ENCODE data around the gene ST7L. TPM values are rescaled to one million over a fixed set of nuclear protein-coding genes. Genes with fewer than 3 reads are reported as not detected.

Gene ST7L
- total RNA-seq, 2 donors from 2014 or later: 18.0 to 18.2 TPM

GRCh38 chr1:112544011-112544688, 74.8 kb downstream of the ST7L start:
- no peak overlapping the region for H3K27ac Mint-ChIP-seq
- 100% methylated on average over 1 of the region's 1 CpG; no CpG with 5 or more reads in 1 of the 2 experiments for WGBS, 2 experiments (ENCODE audit: insufficient coverage in 1 of 2, insufficient read length in 1 of 2)
- H3K27ac ChIP-seq (ENCODE audit: low read depth, low read length): no peak overlapping the region

GRCh38 chr1:112542206-112542973, 76.6 kb downstream of the ST7L start:
- 92 to 95% methylated on average over 7 to 9 of the region's 9 CpGs for WGBS, 2 experiments (ENCODE audit: insufficient coverage in 1 of 2, insufficient read length in 1 of 2)
- DNase-seq: no peak
- Histone ChIP-seq H3K9ac (ENCODE audit: extremely low read depth, low read length, poor library complexity, severe bottlenecking) (no peak overlapping the region), H3K4me3 (ENCODE audit: low read length) (no peak overlapping the region), H3K9me3 (ENCODE audit: control insufficient read depth, low read length) (no peaks in the 10 kb centered on the region), H3K27ac (ENCODE audit: low read depth, low read length) (no peak overlapping the region), H3K36me3 (ENCODE audit: control insufficient read depth, insufficient read depth, low read length) (peaks cover 23% of the 10 kb centered on the region), H3K27me3 (ENCODE audit: control insufficient read depth, insufficient read depth, low read length, poor library complexity, severe bottlenecking) (no peaks in the 10 kb centered on the region), H3K4me1 (ENCODE audit: control insufficient read depth, insufficient read depth, low read length) (no peaks in the 10 kb centered on the region)
- H3K36me3 Mint-ChIP-seq (ENCODE audit: low read depth): peaks cover 4% of the 10 kb centered on the region
- TF ChIP-seq CTCF (conservative IDR thresholded peaks at IDR 0.05): no peak
- H3K4me1 Mint-ChIP-seq: no peaks in the 10 kb centered on the region
- H3K27ac Mint-ChIP-seq: no peak overlapping the region
- no peaks in the 10 kb centered on the region for H3K9me3 Mint-ChIP-seq
- H3K27me3 Mint-ChIP-seq (ENCODE audit: insufficient read depth): no peaks in the 10 kb centered on the region
- no peak overlapping the region for H3K4me3 Mint-ChIP-seq

More at GRCh38 chr1:112544011-112544688, 74.8 kb downstream of the ST7L start:
- Mint-ChIP-seq H3K9me3 (no peaks in the 10 kb centered on the region), H3K27me3 (ENCODE audit: insufficient read depth) (no peaks in the 10 kb centered on the region), H3K4me3 (no peak overlapping the region), H3K4me1 (no peaks in the 10 kb centered on the region), H3K36me3 (ENCODE audit: low read depth) (peaks cover 8% of the 10 kb centered on the region)
- H3K27me3 ChIP-seq (ENCODE audit: control insufficient read depth, insufficient read depth, low read length, poor library complexity, severe bottlenecking): no peaks in the 10 kb centered on the region
- H3K9me3 ChIP-seq (ENCODE audit: control insufficient read depth, low read length): no peaks in the 10 kb centered on the region
- DNase-seq: no peak
- H3K4me3 ChIP-seq (ENCODE audit: low read length): no peak overlapping the region
- no peaks in the 10 kb centered on the region for H3K4me1 ChIP-seq (ENCODE audit: control insufficient read depth, insufficient read depth, low read length)
- H3K36me3 ChIP-seq (ENCODE audit: control insufficient read depth, insufficient read depth, low read length): peaks cover 24% of the 10 kb centered on the region
- TF ChIP-seq CTCF (conservative IDR thresholded peaks at IDR 0.05): no peak
- no peak overlapping the region for H3K9ac ChIP-seq (ENCODE audit: extremely low read depth, low read length, poor library complexity, severe bottlenecking)

- H3K4me3 ChIP-seq (ENCODE audit: low read length): no peak overlapping the region
- no peak for DNase-seq
- H3K27me3 ChIP-seq (ENCODE audit: control insufficient read depth, insufficient read depth, low read length, poor library complexity, severe bottlenecking): no peaks in the 10 kb centered on the region
- no peaks in the 10 kb centered on the region for H3K27me3 Mint-ChIP-seq (ENCODE audit: insufficient read depth)
- 91% methylated on average over 1 of the region's 1 CpG; no CpG with 5 or more reads in 1 of the 2 experiments for WGBS, 2 experiments (ENCODE audit: insufficient coverage in 1 of 2, insufficient read length in 1 of 2)
- H3K4me3 Mint-ChIP-seq: no peak overlapping the region
- no peak overlapping the region for H3K27ac ChIP-seq (ENCODE audit: low read depth, low read length)
- H3K4me1 ChIP-seq (ENCODE audit: control insufficient read depth, insufficient read depth, low read length): no peaks in the 10 kb centered on the region
- no peaks in the 10 kb centered on the region for H3K9me3 Mint-ChIP-seq
- no peaks in the 10 kb centered on the region for H3K4me1 Mint-ChIP-seq
- H3K36me3 ChIP-seq (ENCODE audit: control insufficient read depth, insufficient read depth, low read length): peaks cover 23% of the 10 kb centered on the region
- no peak for TF ChIP-seq CTCF (conservative IDR thresholded peaks at IDR 0.05)
- no peak overlapping the region for H3K9ac ChIP-seq (ENCODE audit: extremely low read depth, low read length, poor library complexity, severe bottlenecking)
- H3K9me3 ChIP-seq (ENCODE audit: control insufficient read depth, low read length): no peaks in the 10 kb centered on the region
- peaks cover 4% of the 10 kb centered on the region for H3K36me3 Mint-ChIP-seq (ENCODE audit: low read depth)
- H3K27ac Mint-ChIP-seq: no peak overlapping the region
Observed at GRCh38 chr1:112541299-112541698, 77.6 kb downstream of the ST7L start.
